ENCODE data around the gene SLC25A23. TPM values are rescaled to one million over a fixed set of nuclear protein-coding genes. Genes with fewer than 3 reads are reported as not detected.

SLC25A23 gene
- total and polyA plus RNA-seq, 2 donors (not counting 1 experiment from before 2014, with no cell fraction given) = 9.3 to 25.3 TPM

DNA sequence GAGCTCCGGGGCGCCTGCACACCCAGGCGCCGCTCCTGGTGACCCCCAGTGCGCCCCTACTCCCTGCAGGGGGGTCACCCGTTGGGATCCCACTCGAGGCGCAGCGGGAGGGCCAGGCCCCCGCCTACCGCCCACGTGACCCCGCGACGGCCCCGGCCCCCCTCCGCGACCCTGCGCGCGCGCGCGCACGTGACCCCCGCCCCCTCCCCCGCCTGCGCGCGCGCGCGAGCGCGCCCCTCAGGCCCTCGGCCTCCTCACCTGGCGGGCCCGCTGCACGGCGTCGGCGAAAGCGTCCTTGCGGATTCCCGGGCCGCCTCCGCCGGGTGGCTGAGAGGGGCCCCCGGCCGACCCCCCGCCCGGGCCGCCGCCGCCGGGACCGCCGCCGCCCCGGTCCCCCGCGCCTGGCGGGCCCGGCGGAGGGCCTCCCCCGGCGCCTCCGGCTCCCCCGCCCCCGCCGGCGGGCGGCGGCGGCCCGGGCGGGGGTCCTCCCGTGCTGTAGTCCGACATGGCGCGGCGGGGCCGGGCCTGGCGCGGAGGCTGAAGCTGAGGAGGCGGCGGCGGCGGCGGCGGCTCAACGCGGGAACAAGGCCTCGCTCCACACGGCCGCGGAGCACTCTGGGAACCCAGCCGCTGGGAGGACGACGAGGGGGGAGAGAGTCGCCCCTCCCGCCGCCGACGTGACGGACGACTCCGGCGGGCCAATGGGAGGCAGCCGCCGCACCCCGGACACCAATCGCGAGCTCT, 35.2 kb downstream of the SLC25A23 start, which contains the start of gene KHSRP:
Gene KHSRP, minus strand, starts transcription at position 617 of the 744 bp plus-strand sequence. Its CDS starts 110 bp downstream, at position 507.
- Histone ChIP-seq H3K4me3 (ENCODE audit: control extremely low read depth in 1 of 5, extremely low read depth in 1 of 5, insufficient read depth in 1 of 5, low read depth in 2 of 5, low read length in 4 of 5) (peak within 1 kb of the TSS; percentile 62 to 67 (median 66)), H3K79me2 (ENCODE audit: control insufficient read depth, insufficient read depth, low read length) (peaks cover 41% of the 10 kb centered on the region), H3K4me1 (ENCODE audit: control insufficient read depth in 2 of 2, insufficient read depth in 2 of 2, low read length in 2 of 2) (peaks cover 26 to 32% of the 10 kb centered on the region in 2 donors), H3K36me3 (replicated peaks in 1 of 2; ENCODE audit: control extremely low read depth in 1 of 2, control insufficient read depth in 1 of 2, extremely low read depth in 1 of 2, insufficient read depth in 2 of 2, low read length in 1 of 2) (peaks cover 0 to 31% of the 10 kb centered on the region in 2 experiments), H3K27ac (ENCODE audit: low read length in 2 of 2) (peak within 1 kb of the TSS; percentile 84 to 93), H3K9me3 (ENCODE audit: control extremely low read depth in 1 of 3, control insufficient read depth in 2 of 3, insufficient read depth in 1 of 3, low read length in 2 of 3) (peaks cover 0 to 13% (median 0%) of the 10 kb centered on the region in 3 donors), H3K9ac (ENCODE audit: low read length) (peak within 1 kb of the TSS; percentile 84), H3K27me3 (replicated peaks in 1 of 4; ENCODE audit: control extremely low read depth in 1 of 4, control insufficient read depth in 3 of 4, insufficient read depth in 4 of 4, low read length in 3 of 4) (no peaks in the 10 kb centered on the region), H4K20me1 (ENCODE audit: control insufficient read depth, insufficient read depth, low read length, poor library complexity, severe bottlenecking) (peaks cover 48% of the 10 kb centered on the region), H2AFZ (ENCODE audit: insufficient read depth, low read depth, low read length, poor library complexity, severe bottlenecking) (peak within 1 kb of the TSS; percentile 89), H3K4me2 (replicated peaks; ENCODE audit: low read depth, low read length, poor library complexity, severe bottlenecking) (peak within 1 kb of the TSS; percentile 98)
- intact Hi-C loops (cut with micrococcal nuclease) = loop anchor here (2.0 kb wide), 2 partner anchors 78 to 314 kb away; partner anchors contain the start of genes RFX2 and TUBB4A
- H3K4me1 Mint-ChIP-seq = peaks cover 35% of the 10 kb centered on the region
- H3K27ac Mint-ChIP-seq = peak within 1 kb of the TSS; percentile 94
- WGBS (ENCODE audit: insufficient coverage) = under 1% methylated on average over 111 of the region's 114 CpGs
- no peaks in the 10 kb centered on the region for H3K9me3 Mint-ChIP-seq (ENCODE audit: insufficient read depth)
- H3K27me3 Mint-ChIP-seq = no peaks in the 10 kb centered on the region
- POLR2A ChIA-PET = interaction anchor here (0.6 to 2.9 kb wide), 6 partner anchors 31 to 399 kb away, joined by 3 to 15 read pairs (median 6); partner anchors contain the start of genes ALKBH7, CLPP, GTF2F1 and SLC25A23
- CTCF ChIA-PET = interaction anchor here (0.9 to 2.0 kb wide), 3 partner anchors 35 to 439 kb away, joined by 3 to 6 read pairs (median 6); partner anchors contain the start of gene SLC25A23
- DNase-seq (no peak), ATAC-seq (ENCODE audit: low read depth) (no peak)
- TF ChIP-seq CTCF (IDR thresholded peaks at IDR 0.05) (no peak), EZH2 (IDR thresholded peaks at IDR 0.05; ENCODE audit: borderline replicate concordance, insufficient read depth, low read depth, low read length, poor library complexity, severe bottlenecking) (no peak)
- H3K4me3 Mint-ChIP-seq = peak within 1 kb of the TSS; percentile 90

All from B cell (primary cell).